Fibroblast of lung (primary cell): ENCODE results near the gene TGFBRAP1.

Experiments used
- EZH2 ChIP-seq: IDR thresholded peaks from 2 replicates; pipeline ENCODE4 v1.5.1; 2012; ENCODE audit warnings: low read length, control low read depth, mild to moderate bottlenecking; ENCODE audit errors: missing control alignments
- TF ChIP-seq, protein P1 (sequence below), 2 donors: IDR thresholded peaks in 1 of 2; conservative IDR thresholded peaks in 1 of 2; 1 replicate in 1 of 2; 2 replicates in 1 of 2; pipeline ENCODE4 v1.5.1; 2011 to 2012; ENCODE audit warnings: low read length in 2 of 2, control low read depth in 1 of 2, inconsistent platforms in 1 of 2, low read depth in 1 of 2, mild to moderate bottlenecking in 1 of 2

DNA sequence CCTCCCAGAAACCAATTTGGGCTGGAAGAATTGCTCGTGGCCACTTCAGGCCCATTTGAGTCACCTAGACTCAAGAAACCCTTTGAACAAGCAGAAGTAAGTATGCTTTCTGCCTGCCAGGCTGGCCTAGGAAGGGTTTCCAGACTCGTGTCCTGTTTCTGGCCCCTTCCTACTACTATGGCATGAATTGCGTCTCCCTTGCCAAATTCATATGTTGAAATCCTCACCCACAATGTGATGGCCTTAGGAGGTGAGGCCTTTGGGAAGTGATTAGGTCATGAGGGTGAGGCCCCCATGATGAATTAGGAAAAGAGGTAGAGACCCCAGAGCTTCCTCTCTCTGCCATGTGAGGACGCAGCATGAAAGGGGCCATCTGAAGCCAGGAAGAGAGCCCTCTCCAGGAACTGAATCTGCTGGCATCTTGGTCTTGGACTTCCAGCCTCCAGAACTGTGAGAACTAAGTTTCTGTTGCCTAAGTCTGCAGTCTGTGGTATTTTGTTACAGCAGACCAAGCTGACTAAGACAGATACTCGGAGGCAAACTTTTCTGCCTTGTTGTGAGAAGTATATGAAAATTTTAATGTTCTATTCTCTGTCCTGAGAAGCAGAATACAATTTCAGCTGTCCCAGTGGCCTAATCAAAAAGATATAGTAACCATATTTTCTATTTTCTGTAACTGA is 74.9 kb downstream of the TGFBRAP1 start:
- TF ChIP-seq, protein P1, sequence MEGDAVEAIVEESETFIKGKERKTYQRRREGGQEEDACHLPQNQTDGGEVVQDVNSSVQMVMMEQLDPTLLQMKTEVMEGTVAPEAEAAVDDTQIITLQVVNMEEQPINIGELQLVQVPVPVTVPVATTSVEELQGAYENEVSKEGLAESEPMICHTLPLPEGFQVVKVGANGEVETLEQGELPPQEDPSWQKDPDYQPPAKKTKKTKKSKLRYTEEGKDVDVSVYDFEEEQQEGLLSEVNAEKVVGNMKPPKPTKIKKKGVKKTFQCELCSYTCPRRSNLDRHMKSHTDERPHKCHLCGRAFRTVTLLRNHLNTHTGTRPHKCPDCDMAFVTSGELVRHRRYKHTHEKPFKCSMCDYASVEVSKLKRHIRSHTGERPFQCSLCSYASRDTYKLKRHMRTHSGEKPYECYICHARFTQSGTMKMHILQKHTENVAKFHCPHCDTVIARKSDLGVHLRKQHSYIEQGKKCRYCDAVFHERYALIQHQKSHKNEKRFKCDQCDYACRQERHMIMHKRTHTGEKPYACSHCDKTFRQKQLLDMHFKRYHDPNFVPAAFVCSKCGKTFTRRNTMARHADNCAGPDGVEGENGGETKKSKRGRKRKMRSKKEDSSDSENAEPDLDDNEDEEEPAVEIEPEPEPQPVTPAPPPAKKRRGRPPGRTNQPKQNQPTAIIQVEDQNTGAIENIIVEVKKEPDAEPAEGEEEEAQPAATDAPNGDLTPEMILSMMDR (conservative IDR thresholded peaks at IDR 0.05 in 1 of 2, IDR thresholded peaks at IDR 0.05 in 1 of 2; ENCODE audit: low read depth in 1 of 2, low read length in 2 of 2) = no peak
- no peak for TF ChIP-seq EZH2
